Gastrocnemius medialis (tissue), 4 donors: ENCODE data around the gene TAS2R8.

Source experiments
- CTCF ChIP-seq, 5 experiments: fragments of 450-650 bp in 3 of 5; fragments of 200-600 bp in 2 of 5; sonication (generic) in 2 of 5; IDR thresholded peaks in 4 of 5; conservative IDR thresholded peaks in 1 of 5; 1 replicate in 4 of 5; 2 replicates in 1 of 5; pipeline ENCODE4 v1.5.1; 2016 to 2019; ENCODE audit warnings: antibody characterized with exemption in 5 of 5, mild to moderate bottlenecking in 3 of 5, moderate library complexity in 3 of 5
- POLR2A ChIP-seq, 2 donors: fragments of 450-650 bp; IDR thresholded peaks; one replicate each; pipeline ENCODE4 v1.6.1; 2017; ENCODE audit warnings: antibody characterized with exemption in 2 of 2, mild to moderate bottlenecking in 2 of 2, moderate library complexity in 2 of 2

DNA sequence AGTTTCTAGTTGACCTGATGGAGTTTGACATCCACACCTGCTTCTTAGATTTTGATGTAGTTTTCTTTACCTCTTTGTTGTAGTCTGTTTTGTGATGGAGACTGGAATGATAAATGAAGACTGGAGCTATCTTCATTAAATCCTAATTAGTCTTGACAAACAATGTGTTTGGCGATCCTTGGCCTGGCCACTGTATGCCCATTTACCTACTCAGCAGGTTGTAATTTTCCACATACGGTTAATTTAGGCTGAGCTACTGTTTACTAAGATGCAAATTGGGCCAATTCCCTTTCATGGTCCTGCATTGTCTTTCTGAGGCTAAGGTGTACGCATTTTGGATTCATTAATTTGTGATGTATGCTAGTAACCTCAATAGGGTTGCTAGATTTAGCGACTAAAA, 4.5 kb downstream of the TAS2R8 start, which contains the start of gene TAS2R7:
- TF ChIP-seq CTCF (IDR thresholded peaks at IDR 0.05 in 4 of 5, conservative IDR thresholded peaks at IDR 0.05 in 1 of 5) (no peak), POLR2A (IDR thresholded peaks at IDR 0.05) (no peak)
